ENCODE measurements around the gene TRAF2. TPM values are rescaled to one million over a fixed set of nuclear protein-coding genes. Genes with fewer than 3 reads are reported as not detected.

The TRAF2 gene
- total and polyA plus RNA-seq, 4 donors, result 4.7 to 14.9 (median 6.8) TPM

GRCh38 chr9:136945333-136946227 is 59.3 kb downstream of the TRAF2 start:
- Histone ChIP-seq H3K36me3 (ENCODE audit: control insufficient read depth in 4 of 4, insufficient read depth in 3 of 4, low read depth in 1 of 4, low read length in 3 of 4) (peaks cover 0 to 14% (median 8%) of the 10 kb centered on the region in 4 donors), H3K4me1 (ENCODE audit: control insufficient read depth in 4 of 4, insufficient read depth in 4 of 4, low read length in 3 of 4) (peaks cover 13 to 67% (median 42%) of the 10 kb centered on the region in 4 donors), H3K27ac (ENCODE audit: low read depth in 1 of 2, low read length in 2 of 2) (peak overlapping the region; percentile 86 to 95), H3K4me3 (ENCODE audit: low read depth in 1 of 3, low read length in 3 of 3) (peak overlapping the region; percentile 62 to 78 (median 75)), H3K27me3 (ENCODE audit: control insufficient read depth in 4 of 4, insufficient read depth in 4 of 4, low read length in 3 of 4) (no peaks in the 10 kb centered on the region), H3K9ac (ENCODE audit: low read depth in 1 of 2, low read length in 2 of 2) (peak overlapping the region; percentile 63 to 74), H3K9me3 (ENCODE audit: control insufficient read depth in 4 of 4, low read length in 3 of 4) (no peaks in the 10 kb centered on the region)
- DNase-seq (ENCODE audit: low spot score), result no peak
- WGBS, result 44% methylated on average over 30 of the region's 30 CpGs
- TF ChIP-seq JUND (IDR thresholded peaks at IDR 0.05) (no peak), REST (IDR thresholded peaks at IDR 0.05) (peak; percentile 3), YY1 (IDR thresholded peaks at IDR 0.05) (no peak), FOXA1 (IDR thresholded peaks at IDR 0.05) (peak; percentile 6), NR2F2 (IDR thresholded peaks at IDR 0.05) (no peak), FOXA2 (IDR thresholded peaks at IDR 0.05) (no peak), EGR1 (IDR thresholded peaks at IDR 0.05; ENCODE audit: low read depth in 2 of 2) (peak in 1 of 2 donors; percentile 13), TAF1 (conservative IDR thresholded peaks at IDR 0.05) (peak; percentile 50)

GRCh38 chr9:136946228-136947027 is 60.1 kb downstream of the TRAF2 start:
- Histone ChIP-seq H3K27ac (ENCODE audit: low read depth in 1 of 2, low read length in 2 of 2) (peak overlapping the region; percentile 86 to 95), H3K4me1 (ENCODE audit: control insufficient read depth in 4 of 4, insufficient read depth in 4 of 4, low read length in 3 of 4) (peaks cover 10 to 58% (median 38%) of the 10 kb centered on the region in 4 donors)
- DNase-seq (ENCODE audit: low spot score), result no peak
- TF ChIP-seq MAX (IDR thresholded peaks at IDR 0.05) (no peak), SP1 (IDR thresholded peaks at IDR 0.05) (no peak), JUND (IDR thresholded peaks at IDR 0.05) (no peak), RAD21 (IDR thresholded peaks at IDR 0.05) (no peak), REST (IDR thresholded peaks at IDR 0.05) (no peak), CTCF (IDR thresholded peaks at IDR 0.05; ENCODE audit: low read depth, low read length, missing input control) (no peak), FOXA2 (IDR thresholded peaks at IDR 0.05) (no peak), YY1 (IDR thresholded peaks at IDR 0.05) (no peak), HNF4G (IDR thresholded peaks at IDR 0.05) (no peak), TAF1 (conservative IDR thresholded peaks at IDR 0.05) (no peak), EGR1 (IDR thresholded peaks at IDR 0.05; ENCODE audit: low read depth in 2 of 2) (no peak), HNF4A (conservative IDR thresholded peaks at IDR 0.05) (no peak), FOXA1 (IDR thresholded peaks at IDR 0.05) (no peak), ZBTB33 (IDR thresholded peaks at IDR 0.05) (no peak), RXRA (IDR thresholded peaks at IDR 0.05) (no peak), GABPA (IDR thresholded peaks at IDR 0.05 in 1 of 2, conservative IDR thresholded peaks at IDR 0.05 in 1 of 2) (no peak), NR2F2 (IDR thresholded peaks at IDR 0.05) (no peak)

More at GRCh38 chr9:136946228-136947027, 60.1 kb downstream of the TRAF2 start:
- peak overlapping the region; percentile 62 to 78 (median 64) for H3K4me3 ChIP-seq (ENCODE audit: low read depth in 1 of 3, low read length in 3 of 3)
- peaks cover 0 to 8% (median 3%) of the 10 kb centered on the region in 4 donors for H3K36me3 ChIP-seq (ENCODE audit: control insufficient read depth in 4 of 4, insufficient read depth in 3 of 4, low read depth in 1 of 4, low read length in 3 of 4)
- peak overlapping the region; percentile 20 to 63 for H3K9ac ChIP-seq (ENCODE audit: low read depth in 1 of 2, low read length in 2 of 2)
- H3K9me3 ChIP-seq (ENCODE audit: control insufficient read depth in 4 of 4, low read length in 3 of 4), result no peaks in the 10 kb centered on the region
- 46% methylated on average over 27 of the region's 27 CpGs for WGBS
- no peaks in the 10 kb centered on the region for H3K27me3 ChIP-seq (ENCODE audit: control insufficient read depth in 4 of 4, insufficient read depth in 4 of 4, low read length in 3 of 4)
